ENCODE measurements around the gene IVD. TPM values are rescaled to one million over a fixed set of nuclear protein-coding genes. Genes with fewer than 3 reads are reported as not detected.

The IVD gene
- total and polyA plus RNA-seq, 4 donors = 40.3 to 156 (median 94.4) TPM

DNA sequence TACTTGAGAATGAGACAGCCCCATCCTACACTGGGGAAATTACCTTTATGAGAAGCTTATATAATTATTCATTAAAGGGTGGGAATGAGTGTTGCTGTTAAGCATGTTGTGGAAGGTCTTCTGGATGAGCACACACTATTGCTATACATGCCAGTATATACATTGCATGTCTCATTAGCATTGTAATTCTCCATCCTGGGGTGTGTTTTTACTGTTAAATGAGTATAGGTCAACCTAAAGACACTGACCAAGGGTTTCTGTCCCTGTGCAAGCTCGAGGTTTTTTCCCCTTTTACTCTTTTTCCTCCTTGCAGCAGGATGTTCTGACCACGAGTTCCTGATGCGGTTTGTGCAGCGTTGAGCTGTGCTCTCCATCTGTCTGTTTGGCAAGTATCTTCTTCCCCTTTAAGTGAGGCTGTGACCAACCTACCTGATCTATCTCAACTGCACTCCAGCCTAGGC is 7.2 kb upstream of the IVD start:
- peaks cover 0 to 4% (median 1%) of the 10 kb centered on the region in 4 donors for H3K36me3 ChIP-seq (ENCODE audit: control insufficient read depth in 4 of 4, insufficient read depth in 3 of 4, low read depth in 1 of 4, low read length in 3 of 4)
- no peaks in the 10 kb centered on the region for H3K9me3 ChIP-seq (ENCODE audit: control insufficient read depth in 4 of 4, low read length in 3 of 4)
- no peak overlapping the region for H3K9ac ChIP-seq (ENCODE audit: low read depth in 1 of 2, low read length in 2 of 2)
- DNase-seq (ENCODE audit: low spot score) = no peak
- no peak overlapping the region for H3K4me3 ChIP-seq (ENCODE audit: low read depth in 1 of 3, low read length in 3 of 3)
- H3K27ac ChIP-seq (ENCODE audit: low read depth in 1 of 2, low read length in 2 of 2) = no peak overlapping the region
- WGBS = 74% methylated on average over 4 of the region's 4 CpGs
- H3K4me1 ChIP-seq (ENCODE audit: control insufficient read depth in 4 of 4, insufficient read depth in 4 of 4, low read length in 3 of 4) = no peaks in the 10 kb centered on the region
- no peaks in the 10 kb centered on the region for H3K27me3 ChIP-seq (ENCODE audit: control insufficient read depth in 4 of 4, insufficient read depth in 4 of 4, low read length in 3 of 4)
- no peak for TF ChIP-seq TAF1 (conservative IDR thresholded peaks at IDR 0.05)
- no peak for TF ChIP-seq SP1 (IDR thresholded peaks at IDR 0.05)
- no peak for TF ChIP-seq REST (IDR thresholded peaks at IDR 0.05)
- no peak for TF ChIP-seq YY1 (IDR thresholded peaks at IDR 0.05)
- no peak for TF ChIP-seq HNF4A (conservative IDR thresholded peaks at IDR 0.05)
- no peak for TF ChIP-seq RAD21 (IDR thresholded peaks at IDR 0.05)
- TF ChIP-seq JUND (IDR thresholded peaks at IDR 0.05) = no peak
- TF ChIP-seq, protein P1, sequence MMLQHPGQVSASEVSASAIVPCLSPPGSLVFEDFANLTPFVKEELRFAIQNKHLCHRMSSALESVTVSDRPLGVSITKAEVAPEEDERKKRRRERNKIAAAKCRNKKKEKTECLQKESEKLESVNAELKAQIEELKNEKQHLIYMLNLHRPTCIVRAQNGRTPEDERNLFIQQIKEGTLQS (IDR thresholded peaks at IDR 0.05) = no peak
- TF ChIP-seq FOXA1 (IDR thresholded peaks at IDR 0.05) = no peak
- TF ChIP-seq HNF4G (IDR thresholded peaks at IDR 0.05) = no peak
- no peak for TF ChIP-seq MAX (IDR thresholded peaks at IDR 0.05)
- no peak for TF ChIP-seq NR2F2 (IDR thresholded peaks at IDR 0.05)
- no peak for TF ChIP-seq RXRA (IDR thresholded peaks at IDR 0.05)
- TF ChIP-seq GABPA (IDR thresholded peaks at IDR 0.05 in 1 of 2, conservative IDR thresholded peaks at IDR 0.05 in 1 of 2) = no peak

- Histone ChIP-seq H3K4me1 (ENCODE audit: control insufficient read depth in 4 of 4, insufficient read depth in 4 of 4, low read length in 3 of 4) (no peaks in the 10 kb centered on the region), H3K36me3 (ENCODE audit: control insufficient read depth in 4 of 4, insufficient read depth in 3 of 4, low read depth in 1 of 4, low read length in 3 of 4) (peaks cover 0 to 2% (median 0%) of the 10 kb centered on the region in 4 donors), H3K9me3 (ENCODE audit: control insufficient read depth in 4 of 4, low read length in 3 of 4) (no peaks in the 10 kb centered on the region), H3K9ac (ENCODE audit: low read depth in 1 of 2, low read length in 2 of 2) (no peak overlapping the region), H3K27me3 (ENCODE audit: control insufficient read depth in 4 of 4, insufficient read depth in 4 of 4, low read length in 3 of 4) (no peaks in the 10 kb centered on the region), H3K27ac (ENCODE audit: low read depth in 1 of 2, low read length in 2 of 2) (no peak overlapping the region), H3K4me3 (ENCODE audit: low read depth in 1 of 3, low read length in 3 of 3) (no peak overlapping the region)
- 95% methylated on average over 7 of the region's 7 CpGs for WGBS
- DNase-seq (ENCODE audit: low spot score) = no peak
- TF ChIP-seq NR2F2 (IDR thresholded peaks at IDR 0.05) (no peak), RAD21 (IDR thresholded peaks at IDR 0.05) (no peak), SP1 (IDR thresholded peaks at IDR 0.05) (no peak), JUND (IDR thresholded peaks at IDR 0.05) (no peak), TAF1 (conservative IDR thresholded peaks at IDR 0.05) (no peak)
- TF ChIP-seq, protein P2, sequence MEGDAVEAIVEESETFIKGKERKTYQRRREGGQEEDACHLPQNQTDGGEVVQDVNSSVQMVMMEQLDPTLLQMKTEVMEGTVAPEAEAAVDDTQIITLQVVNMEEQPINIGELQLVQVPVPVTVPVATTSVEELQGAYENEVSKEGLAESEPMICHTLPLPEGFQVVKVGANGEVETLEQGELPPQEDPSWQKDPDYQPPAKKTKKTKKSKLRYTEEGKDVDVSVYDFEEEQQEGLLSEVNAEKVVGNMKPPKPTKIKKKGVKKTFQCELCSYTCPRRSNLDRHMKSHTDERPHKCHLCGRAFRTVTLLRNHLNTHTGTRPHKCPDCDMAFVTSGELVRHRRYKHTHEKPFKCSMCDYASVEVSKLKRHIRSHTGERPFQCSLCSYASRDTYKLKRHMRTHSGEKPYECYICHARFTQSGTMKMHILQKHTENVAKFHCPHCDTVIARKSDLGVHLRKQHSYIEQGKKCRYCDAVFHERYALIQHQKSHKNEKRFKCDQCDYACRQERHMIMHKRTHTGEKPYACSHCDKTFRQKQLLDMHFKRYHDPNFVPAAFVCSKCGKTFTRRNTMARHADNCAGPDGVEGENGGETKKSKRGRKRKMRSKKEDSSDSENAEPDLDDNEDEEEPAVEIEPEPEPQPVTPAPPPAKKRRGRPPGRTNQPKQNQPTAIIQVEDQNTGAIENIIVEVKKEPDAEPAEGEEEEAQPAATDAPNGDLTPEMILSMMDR (IDR thresholded peaks at IDR 0.05; ENCODE audit: low read depth, low read length, missing input control) = no peak
- TF ChIP-seq, protein P3, sequence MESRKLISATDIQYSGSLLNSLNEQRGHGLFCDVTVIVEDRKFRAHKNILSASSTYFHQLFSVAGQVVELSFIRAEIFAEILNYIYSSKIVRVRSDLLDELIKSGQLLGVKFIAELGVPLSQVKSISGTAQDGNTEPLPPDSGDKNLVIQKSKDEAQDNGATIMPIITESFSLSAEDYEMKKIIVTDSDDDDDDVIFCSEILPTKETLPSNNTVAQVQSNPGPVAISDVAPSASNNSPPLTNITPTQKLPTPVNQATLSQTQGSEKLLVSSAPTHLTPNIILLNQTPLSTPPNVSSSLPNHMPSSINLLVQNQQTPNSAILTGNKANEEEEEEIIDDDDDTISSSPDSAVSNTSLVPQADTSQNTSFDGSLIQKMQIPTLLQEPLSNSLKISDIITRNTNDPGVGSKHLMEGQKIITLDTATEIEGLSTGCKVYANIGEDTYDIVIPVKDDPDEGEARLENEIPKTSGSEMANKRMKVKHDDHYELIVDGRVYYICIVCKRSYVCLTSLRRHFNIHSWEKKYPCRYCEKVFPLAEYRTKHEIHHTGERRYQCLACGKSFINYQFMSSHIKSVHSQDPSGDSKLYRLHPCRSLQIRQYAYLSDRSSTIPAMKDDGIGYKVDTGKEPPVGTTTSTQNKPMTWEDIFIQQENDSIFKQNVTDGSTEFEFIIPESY (IDR thresholded peaks at IDR 0.05) = no peak
These were observed 6.2 kb upstream of the IVD start for GRCh38 chr15:40399370-40399769.

Data from liver (tissue), 9 donors.